K562 (cell line): ENCODE data around the gene STK36. TPM values are rescaled to one million over a fixed set of nuclear protein-coding genes. Genes with fewer than 3 reads are reported as not detected.

Experiments used
- ETV5 ChIP-seq: sonication (generic); formaldehyde crosslinking; IDR thresholded peaks from 2 replicates; pipeline ENCODE4 v1.4.0; 2020; ENCODE audit warnings: low read depth, mild to moderate bottlenecking, missing genetic modification reagents
- ETV6 ChIP-seq, 3 experiments: fragments of 150-350 bp in 1 of 3; sonication (generic) in 1 of 3; formaldehyde crosslinking in 1 of 3; IDR thresholded peaks; 2 replicates each; pipeline versions ENCODE4 v1.6.1 to v1.8.0; 2014 to 2022; ENCODE audit warnings: borderline replicate concordance in 2 of 3, low read depth in 2 of 3, antibody characterized with exemption in 1 of 3, low read length in 1 of 3, mild to moderate bottlenecking in 1 of 3, missing genetic modification reagents in 1 of 3
- FOXA1 ChIP-seq: fragments of 450-650 bp; IDR thresholded peaks from 2 replicates; pipeline ENCODE4 v1.6.1; 2016; ENCODE audit warnings: mild to moderate bottlenecking, borderline replicate concordance
- HNRNPLL ChIP-seq: fragments of 200-400 bp; formaldehyde crosslinking; IDR thresholded peaks from 2 replicates; pipeline ENCODE4 v1.6.1; 2017; ENCODE audit warnings: low read length, low read depth, mild to moderate bottlenecking; ENCODE audit not compliant: poor library complexity, severe bottlenecking
- KLF1 ChIP-seq: fragments of 450-650 bp; IDR thresholded peaks from 2 replicates; pipeline ENCODE4 v1.6.1; 2016; ENCODE audit warnings: missing genetic modification characterization, missing compliant biosample characterization
- MYC ChIP-seq, 2 experiments: fragments of 250-450 bp in 1 of 2; sonication (Bioruptor Pico) in 1 of 2; IDR thresholded peaks; 2 replicates each; pipeline versions ENCODE4 v1.5.1 to v1.6.1; 2012 to 2021; ENCODE audit warnings: low read depth in 2 of 2, borderline replicate concordance in 1 of 2, improper control_type of control experiment in 1 of 2, low read length in 1 of 2, mild to moderate bottlenecking in 1 of 2, moderate library complexity in 1 of 2
- NR3C1 ChIP-seq: sonication (generic); formaldehyde crosslinking; IDR thresholded peaks from 2 replicates; pipeline ENCODE4 v1.8.1; 2022; ENCODE audit warnings: missing genetic modification reagents
- SMARCA4 ChIP-seq: fragments of 450-650 bp; IDR thresholded peaks from 2 replicates; pipeline ENCODE4 v1.6.1; 2016
- SRSF7 ChIP-seq: fragments of 200-400 bp; formaldehyde crosslinking; optimal IDR thresholded peaks from 2 replicates; pipeline ENCODE3; 2017; ENCODE audit warnings: mild to moderate bottlenecking, low read depth, low read length
- ZNF518B ChIP-seq: fragments of 250-450 bp; sonication (Bioruptor Pico); IDR thresholded peaks from 2 replicates; pipeline ENCODE4 v1.5.0; 2021; ENCODE audit warnings: mild to moderate bottlenecking, moderate library complexity
- polyA plus RNA-seq, 8 experiments: library from polyadenylated mRNA; depleted of rRNA in 4 of 8; stranded (reverse) in 5 of 8; unstranded in 3 of 8; fragments of >200 nt; fragmentation: Nextera tagmentation in 2 of 8; fragmentation: Illumina TruSeq in 1 of 8; extraction: Ambion mirVana in 2 of 8; extraction: Trizol in 1 of 8; gene quantifications; 2 replicates each; pipeline versions ENCODE4 v1.2.1 to v1.2.3, GENCODE V29; 2011 to 2014; ENCODE audit warnings: inconsistent platforms in 1 of 8, missing spikeins in 1 of 8
- total RNA-seq, 7 experiments: library from RNA; depleted of rRNA in 6 of 7; stranded (reverse); fragments of >200 nt in 6 of 7; fragmentation: Illumina TruSeq in 2 of 7; extraction: Trizol in 2 of 7; gene quantifications; 2 replicates each; pipeline versions ENCODE4 v1.2.1 to v1.2.3, GENCODE V29; 2011 to 2021; ENCODE audit warnings: low replicate concordance in 1 of 7
- TF ChIP-seq, protein P1 (sequence below), 2 experiments: fragments of 200-800 bp in 1 of 2; sonication (Bioruptor generic) in 1 of 2; sonication (generic) in 1 of 2; formaldehyde crosslinking in 1 of 2; IDR thresholded peaks in 1 of 2; conservative IDR thresholded peaks in 1 of 2; 2 replicates each; pipeline versions ENCODE4 v1.5.0 to v1.6.1; 2016 to 2020; ENCODE audit warnings: missing compliant biosample characterization in 1 of 2, missing genetic modification characterization in 1 of 2, missing genetic modification reagents in 1 of 2
- TF ChIP-seq, protein P2 (sequence below): fragments of 250-450 bp; sonication (Bioruptor Pico); IDR thresholded peaks from 2 replicates; pipeline ENCODE4 v1.4.0; 2020; ENCODE audit warnings: mild to moderate bottlenecking, moderate library complexity
- TF ChIP-seq, protein P3 (sequence below), 2 experiments: fragments of 250-450 bp in 1 of 2; fragments of 450-650 bp in 1 of 2; sonication (Bioruptor Pico) in 1 of 2; IDR thresholded peaks; 2 replicates each; pipeline versions ENCODE4 v1.6.1 to v1.8.0; 2016 to 2021; ENCODE audit warnings: mild to moderate bottlenecking in 2 of 2, moderate library complexity in 2 of 2, missing compliant biosample characterization in 1 of 2, missing genetic modification characterization in 1 of 2
- TF ChIP-seq, protein P4 (sequence below): fragments of 450-650 bp; IDR thresholded peaks from 2 replicates; pipeline ENCODE4 v1.6.1; 2016; ENCODE audit warnings: borderline replicate concordance

The STK36 gene
- total and polyA plus RNA-seq, 9 of the 15 experiments (the other 6 are each of a cell fraction or from before 2014, with no cell fraction given) = 3.5 to 12.4 (median 6.7) TPM

DNA sequence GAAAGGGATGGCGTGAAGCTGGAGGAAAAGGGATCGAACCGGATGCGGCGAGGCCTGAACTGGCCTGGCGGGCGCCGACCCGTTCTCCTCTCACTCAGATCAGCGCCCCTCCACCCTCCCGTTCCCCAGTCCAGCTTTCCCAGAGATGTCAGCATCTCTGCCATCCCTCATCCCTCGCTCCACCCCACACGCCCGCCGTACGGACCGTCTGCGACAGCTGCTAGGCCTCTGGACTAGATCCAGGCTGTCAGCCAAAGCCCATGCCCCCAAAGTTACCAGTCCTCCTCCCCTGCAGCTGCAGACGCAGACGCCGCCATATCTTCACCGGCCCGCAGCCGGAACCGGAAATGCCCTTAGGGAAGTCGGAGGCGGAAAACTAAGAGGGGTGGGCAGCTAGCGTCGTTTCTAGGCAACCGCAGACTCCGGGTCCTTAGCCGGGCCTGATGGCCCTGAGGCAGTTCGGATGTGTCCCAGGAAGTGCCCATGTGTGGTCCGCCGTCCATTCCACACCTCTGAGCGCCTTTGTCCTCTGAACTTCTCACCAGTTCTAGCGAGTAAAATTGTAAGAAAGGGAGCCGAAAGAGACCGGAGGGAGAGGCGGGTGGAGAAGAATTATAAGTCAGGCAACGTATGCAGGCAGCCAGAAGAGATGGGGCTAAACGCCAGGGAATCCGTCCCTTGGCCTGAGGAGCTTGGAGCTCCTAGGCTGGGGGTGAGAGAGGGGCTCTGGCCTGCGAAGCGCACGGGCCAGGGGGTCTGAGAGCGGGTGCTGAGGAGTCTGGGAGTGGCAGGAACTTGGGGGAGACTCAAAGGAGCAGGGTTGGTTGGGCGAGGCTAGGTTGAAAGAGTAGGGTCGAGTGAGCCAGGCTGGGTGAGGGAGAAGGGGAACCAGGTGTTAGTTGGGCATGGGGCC, at the start of gene STK36, which contains the start of gene RNF25 (continued):
- TF ChIP-seq, protein P1, sequence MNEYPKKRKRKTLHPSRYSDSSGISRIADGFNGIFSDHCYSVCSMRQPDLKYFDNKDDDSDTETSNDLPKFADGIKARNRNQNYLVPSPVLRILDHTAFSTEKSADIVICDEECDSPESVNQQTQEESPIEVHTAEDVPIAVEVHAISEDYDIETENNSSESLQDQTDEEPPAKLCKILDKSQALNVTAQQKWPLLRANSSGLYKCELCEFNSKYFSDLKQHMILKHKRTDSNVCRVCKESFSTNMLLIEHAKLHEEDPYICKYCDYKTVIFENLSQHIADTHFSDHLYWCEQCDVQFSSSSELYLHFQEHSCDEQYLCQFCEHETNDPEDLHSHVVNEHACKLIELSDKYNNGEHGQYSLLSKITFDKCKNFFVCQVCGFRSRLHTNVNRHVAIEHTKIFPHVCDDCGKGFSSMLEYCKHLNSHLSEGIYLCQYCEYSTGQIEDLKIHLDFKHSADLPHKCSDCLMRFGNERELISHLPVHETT (CRISPR knock-in tag; conservative IDR thresholded peaks at IDR 0.05 in 1 of 2, IDR thresholded peaks at IDR 0.05 in 1 of 2) = no peak
- TF ChIP-seq KLF1 (no peak), FOXA1 (no peak), HNRNPLL (peak; percentile 69), NR3C1 (CRISPR knock-in tag) (no peak), ETV5 (CRISPR knock-in tag) (no peak; the same call in 1 of the 2 replicates), MYC (IDR thresholded peaks at IDR 0.05; ENCODE audit: low read depth, low read length) (peak; percentile 11; the same call in 1 of the 2 replicates), MYC (CRISPR knock-in tag; IDR thresholded peaks at IDR 0.05; ENCODE audit: borderline replicate concordance, low read depth) (no peak), SMARCA4 (no peak), ETV6 (IDR thresholded peaks at IDR 0.05; ENCODE audit: borderline replicate concordance in 1 of 2, low read depth in 2 of 2, low read length in 1 of 2) (peak; percentile 84 to 96; a peak in 3 of 4 replicates), ETV6 (CRISPR knock-in tag; IDR thresholded peaks at IDR 0.05; ENCODE audit: borderline replicate concordance) (no peak), ZNF518B (no peak), SRSF7 (no peak)
- TF ChIP-seq, protein P2, sequence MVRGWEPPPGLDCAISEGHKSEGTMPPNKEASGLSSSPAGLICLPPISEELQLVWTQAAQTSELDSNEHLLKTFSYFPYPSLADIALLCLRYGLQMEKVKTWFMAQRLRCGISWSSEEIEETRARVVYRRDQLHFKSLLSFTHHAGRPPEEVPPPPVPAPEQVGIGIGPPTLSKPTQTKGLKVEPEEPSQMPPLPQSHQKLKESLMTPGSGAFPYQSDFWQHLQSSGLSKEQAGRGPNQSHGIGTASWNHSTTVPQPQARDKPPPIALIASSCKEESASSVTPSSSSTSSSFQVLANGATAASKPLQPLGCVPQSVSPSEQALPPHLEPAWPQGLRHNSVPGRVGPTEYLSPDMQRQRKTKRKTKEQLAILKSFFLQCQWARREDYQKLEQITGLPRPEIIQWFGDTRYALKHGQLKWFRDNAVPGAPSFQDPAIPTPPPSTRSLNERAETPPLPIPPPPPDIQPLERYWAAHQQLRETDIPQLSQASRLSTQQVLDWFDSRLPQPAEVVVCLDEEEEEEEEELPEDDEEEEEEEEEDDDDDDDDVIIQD = no peak
- TF ChIP-seq, protein P3, sequence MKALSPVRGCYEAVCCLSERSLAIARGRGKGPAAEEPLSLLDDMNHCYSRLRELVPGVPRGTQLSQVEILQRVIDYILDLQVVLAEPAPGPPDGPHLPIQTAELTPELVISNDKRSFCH (CRISPR knock-in tag; IDR thresholded peaks at IDR 0.05) = no peak
- TF ChIP-seq, protein P3 (tag; IDR thresholded peaks at IDR 0.05) = no peak
- TF ChIP-seq, protein P4, sequence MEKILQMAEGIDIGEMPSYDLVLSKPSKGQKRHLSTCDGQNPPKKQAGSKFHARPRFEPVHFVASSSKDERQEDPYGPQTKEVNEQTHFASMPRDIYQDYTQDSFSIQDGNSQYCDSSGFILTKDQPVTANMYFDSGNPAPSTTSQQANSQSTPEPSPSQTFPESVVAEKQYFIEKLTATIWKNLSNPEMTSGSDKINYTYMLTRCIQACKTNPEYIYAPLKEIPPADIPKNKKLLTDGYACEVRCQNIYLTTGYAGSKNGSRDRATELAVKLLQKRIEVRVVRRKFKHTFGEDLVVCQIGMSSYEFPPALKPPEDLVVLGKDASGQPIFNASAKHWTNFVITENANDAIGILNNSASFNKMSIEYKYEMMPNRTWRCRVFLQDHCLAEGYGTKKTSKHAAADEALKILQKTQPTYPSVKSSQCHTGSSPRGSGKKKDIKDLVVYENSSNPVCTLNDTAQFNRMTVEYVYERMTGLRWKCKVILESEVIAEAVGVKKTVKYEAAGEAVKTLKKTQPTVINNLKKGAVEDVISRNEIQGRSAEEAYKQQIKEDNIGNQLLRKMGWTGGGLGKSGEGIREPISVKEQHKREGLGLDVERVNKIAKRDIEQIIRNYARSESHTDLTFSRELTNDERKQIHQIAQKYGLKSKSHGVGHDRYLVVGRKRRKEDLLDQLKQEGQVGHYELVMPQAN = peak; percentile 73
